Measurements from ENCODE around the gene STRBP.

STRBP gene

GRCh38 chr9:123149067-123149466 lies 119.3 kb downstream of the STRBP start:
- no peak overlapping the region for H4K8ac ChIP-seq (ENCODE audit: low read depth, low read length)
- H2BK5ac ChIP-seq (ENCODE audit: low read length): no peak overlapping the region
- no peaks in the 10 kb centered on the region for H3K79me2 ChIP-seq (ENCODE audit: control insufficient read depth, insufficient read depth, low read length)
- H3K36me3 ChIP-seq (ENCODE audit: control insufficient read depth, insufficient read depth, low read length): no peaks in the 10 kb centered on the region
- no peak overlapping the region for H2AK5ac ChIP-seq (ENCODE audit: low read length)
- no peak overlapping the region for H2BK15ac ChIP-seq (replicated peaks; ENCODE audit: low read depth)
- no peak overlapping the region for H3K27ac ChIP-seq (ENCODE audit: low read depth, low read length)
- H3K9ac ChIP-seq (ENCODE audit: low read length): no peak overlapping the region
- no CpG with 5 or more reads among the region's 1 CpG for WGBS (ENCODE audit: extremely low coverage, insufficient coverage, low lambda C conversion rate)
- H3K79me1 ChIP-seq (ENCODE audit: low read length): no peaks in the 10 kb centered on the region
- H4K5ac ChIP-seq (ENCODE audit: low read length): no peak overlapping the region
- no peak overlapping the region for H3K18ac ChIP-seq (ENCODE audit: low read length)
- H3K4me3 ChIP-seq (ENCODE audit: low read length): no peak overlapping the region
- no peak overlapping the region for H3K23ac ChIP-seq (ENCODE audit: low read length)
- H2BK120ac ChIP-seq (ENCODE audit: low read depth, low read length): no peak overlapping the region
- no peak overlapping the region for H3K56ac ChIP-seq (ENCODE audit: low read length)
- no peak overlapping the region for H3K4ac ChIP-seq (ENCODE audit: low read depth, low read length)
- no peak for DNase-seq
- H3K4me2 ChIP-seq (ENCODE audit: low read length): no peak overlapping the region
- no peaks in the 10 kb centered on the region for H3K4me1 ChIP-seq (ENCODE audit: control insufficient read depth, low read depth, low read length)
- no peaks in the 10 kb centered on the region for H3K27me3 ChIP-seq (ENCODE audit: insufficient read depth, low read length, poor library complexity)

- H2AK5ac ChIP-seq (ENCODE audit: low read length): no peak overlapping the region
- H4K8ac ChIP-seq (ENCODE audit: low read depth, low read length): no peak overlapping the region
- H3K79me1 ChIP-seq (ENCODE audit: low read length): no peaks in the 10 kb centered on the region
- H3K4me2 ChIP-seq (ENCODE audit: low read length): no peak overlapping the region
- H3K18ac ChIP-seq (ENCODE audit: low read length): no peak overlapping the region
- H2BK15ac ChIP-seq (replicated peaks; ENCODE audit: low read depth): no peak overlapping the region
- no peaks in the 10 kb centered on the region for H3K27me3 ChIP-seq (ENCODE audit: insufficient read depth, low read length, poor library complexity)
- no CpG with 5 or more reads among the region's 2 CpGs for WGBS (ENCODE audit: extremely low coverage, insufficient coverage, low lambda C conversion rate)
- no peaks in the 10 kb centered on the region for H3K79me2 ChIP-seq (ENCODE audit: control insufficient read depth, insufficient read depth, low read length)
- no peak overlapping the region for H3K27ac ChIP-seq (ENCODE audit: low read depth, low read length)
- DNase-seq: no peak
- H3K23ac ChIP-seq (ENCODE audit: low read length): no peak overlapping the region
- no peaks in the 10 kb centered on the region for H3K4me1 ChIP-seq (ENCODE audit: control insufficient read depth, low read depth, low read length)
- H4K5ac ChIP-seq (ENCODE audit: low read length): no peak overlapping the region
- H3K4ac ChIP-seq (ENCODE audit: low read depth, low read length): no peak overlapping the region
- H2BK120ac ChIP-seq (ENCODE audit: low read depth, low read length): no peak overlapping the region
- no peaks in the 10 kb centered on the region for H3K36me3 ChIP-seq (ENCODE audit: control insufficient read depth, insufficient read depth, low read length)
- no peak overlapping the region for H3K56ac ChIP-seq (ENCODE audit: low read length)
- no peak overlapping the region for H2BK5ac ChIP-seq (ENCODE audit: low read length)
- H3K9ac ChIP-seq (ENCODE audit: low read length): no peak overlapping the region
- H3K4me3 ChIP-seq (ENCODE audit: low read length): no peak overlapping the region
Measured at GRCh38 chr9:123138163-123138562, 130.2 kb downstream of the STRBP start.

- Histone ChIP-seq H3K9ac (ENCODE audit: low read length) (no peak overlapping the region), H3K4me2 (ENCODE audit: low read length) (no peak overlapping the region), H3K56ac (ENCODE audit: low read length) (no peak overlapping the region), H2BK120ac (ENCODE audit: low read depth, low read length) (no peak overlapping the region), H3K27me3 (ENCODE audit: insufficient read depth, low read length, poor library complexity) (no peaks in the 10 kb centered on the region), H3K23ac (ENCODE audit: low read length) (no peak overlapping the region), H2BK5ac (ENCODE audit: low read length) (no peak overlapping the region), H2BK15ac (replicated peaks; ENCODE audit: low read depth) (no peak overlapping the region), H2AK5ac (ENCODE audit: low read length) (no peak overlapping the region), H3K79me1 (ENCODE audit: low read length) (no peaks in the 10 kb centered on the region), H3K79me2 (ENCODE audit: control insufficient read depth, insufficient read depth, low read length) (no peaks in the 10 kb centered on the region), H3K4me3 (ENCODE audit: low read length) (no peak overlapping the region), H3K4me1 (ENCODE audit: control insufficient read depth, low read depth, low read length) (no peaks in the 10 kb centered on the region), H3K36me3 (ENCODE audit: control insufficient read depth, insufficient read depth, low read length) (no peaks in the 10 kb centered on the region), H3K18ac (ENCODE audit: low read length) (no peak overlapping the region), H3K4ac (ENCODE audit: low read depth, low read length) (no peak overlapping the region), H3K27ac (ENCODE audit: low read depth, low read length) (no peak overlapping the region), H4K8ac (ENCODE audit: low read depth, low read length) (no peak overlapping the region), H4K5ac (ENCODE audit: low read length) (no peak overlapping the region)
- DNase-seq: no peak
- no CpG with 5 or more reads among the region's 5 CpGs for WGBS (ENCODE audit: extremely low coverage, insufficient coverage, low lambda C conversion rate)
Measured at GRCh38 chr9:123135430-123135829, 133.0 kb downstream of the STRBP start.

GRCh38 chr9:123132696-123133095 lies 135.7 kb downstream of the STRBP start:
- H3K27me3 ChIP-seq (ENCODE audit: insufficient read depth, low read length, poor library complexity): no peaks in the 10 kb centered on the region
- H3K79me2 ChIP-seq (ENCODE audit: control insufficient read depth, insufficient read depth, low read length): no peaks in the 10 kb centered on the region
- H3K79me1 ChIP-seq (ENCODE audit: low read length): no peaks in the 10 kb centered on the region
- no peak overlapping the region for H3K4ac ChIP-seq (ENCODE audit: low read depth, low read length)
- no peak overlapping the region for H4K5ac ChIP-seq (ENCODE audit: low read length)
- DNase-seq: no peak
- H3K36me3 ChIP-seq (ENCODE audit: control insufficient read depth, insufficient read depth, low read length): no peaks in the 10 kb centered on the region
- H3K9ac ChIP-seq (ENCODE audit: low read length): no peak overlapping the region
- no CpG with 5 or more reads among the region's 6 CpGs for WGBS (ENCODE audit: extremely low coverage, insufficient coverage, low lambda C conversion rate)
- no peak overlapping the region for H2BK15ac ChIP-seq (replicated peaks; ENCODE audit: low read depth)
- H2AK5ac ChIP-seq (ENCODE audit: low read length): no peak overlapping the region
- no peak overlapping the region for H2BK5ac ChIP-seq (ENCODE audit: low read length)
- H3K27ac ChIP-seq (ENCODE audit: low read depth, low read length): no peak overlapping the region
- no peak overlapping the region for H3K4me3 ChIP-seq (ENCODE audit: low read length)
- no peak overlapping the region for H2BK120ac ChIP-seq (ENCODE audit: low read depth, low read length)
- no peak overlapping the region for H3K23ac ChIP-seq (ENCODE audit: low read length)
- no peak overlapping the region for H3K56ac ChIP-seq (ENCODE audit: low read length)
- H3K4me1 ChIP-seq (ENCODE audit: control insufficient read depth, low read depth, low read length): no peaks in the 10 kb centered on the region
- no peak overlapping the region for H4K8ac ChIP-seq (ENCODE audit: low read depth, low read length)
- no peak overlapping the region for H3K18ac ChIP-seq (ENCODE audit: low read length)
- no peak overlapping the region for H3K4me2 ChIP-seq (ENCODE audit: low read length)

GRCh38 chr9:123131993-123132392 lies 136.4 kb downstream of the STRBP start:
- H2BK120ac ChIP-seq (ENCODE audit: low read depth, low read length): no peak overlapping the region
- no peaks in the 10 kb centered on the region for H3K27me3 ChIP-seq (ENCODE audit: insufficient read depth, low read length, poor library complexity)
- no peak overlapping the region for H3K9ac ChIP-seq (ENCODE audit: low read length)
- no peak overlapping the region for H3K56ac ChIP-seq (ENCODE audit: low read length)
- no peak overlapping the region for H3K23ac ChIP-seq (ENCODE audit: low read length)
- H3K36me3 ChIP-seq (ENCODE audit: control insufficient read depth, insufficient read depth, low read length): no peaks in the 10 kb centered on the region
- H3K4me3 ChIP-seq (ENCODE audit: low read length): no peak overlapping the region
- no peak overlapping the region for H2BK15ac ChIP-seq (replicated peaks; ENCODE audit: low read depth)
- H3K4ac ChIP-seq (ENCODE audit: low read depth, low read length): no peak overlapping the region
- H3K79me1 ChIP-seq (ENCODE audit: low read length): no peaks in the 10 kb centered on the region
- H3K79me2 ChIP-seq (ENCODE audit: control insufficient read depth, insufficient read depth, low read length): no peaks in the 10 kb centered on the region
- H3K18ac ChIP-seq (ENCODE audit: low read length): no peak overlapping the region
- no peak overlapping the region for H3K27ac ChIP-seq (ENCODE audit: low read depth, low read length)
- DNase-seq: no peak
- H3K4me1 ChIP-seq (ENCODE audit: control insufficient read depth, low read depth, low read length): no peaks in the 10 kb centered on the region
- H4K5ac ChIP-seq (ENCODE audit: low read length): no peak overlapping the region
- H4K8ac ChIP-seq (ENCODE audit: low read depth, low read length): no peak overlapping the region
- no peak overlapping the region for H2BK5ac ChIP-seq (ENCODE audit: low read length)
- no peak overlapping the region for H3K4me2 ChIP-seq (ENCODE audit: low read length)
- H2AK5ac ChIP-seq (ENCODE audit: low read length): no peak overlapping the region

- H3K4me1 ChIP-seq (ENCODE audit: control insufficient read depth, low read depth, low read length): no peaks in the 10 kb centered on the region
- no peak overlapping the region for H4K8ac ChIP-seq (ENCODE audit: low read depth, low read length)
- H3K9ac ChIP-seq (ENCODE audit: low read length): no peak overlapping the region
- H2BK120ac ChIP-seq (ENCODE audit: low read depth, low read length): no peak overlapping the region
- no peak overlapping the region for H2AK5ac ChIP-seq (ENCODE audit: low read length)
- H2BK15ac ChIP-seq (replicated peaks; ENCODE audit: low read depth): no peak overlapping the region
- no peak overlapping the region for H3K27ac ChIP-seq (ENCODE audit: low read depth, low read length)
- no peak overlapping the region for H3K4ac ChIP-seq (ENCODE audit: low read depth, low read length)
- no peaks in the 10 kb centered on the region for H3K79me2 ChIP-seq (ENCODE audit: control insufficient read depth, insufficient read depth, low read length)
- H3K18ac ChIP-seq (ENCODE audit: low read length): no peak overlapping the region
- H3K56ac ChIP-seq (ENCODE audit: low read length): no peak overlapping the region
- H3K36me3 ChIP-seq (ENCODE audit: control insufficient read depth, insufficient read depth, low read length): no peaks in the 10 kb centered on the region
- H3K4me3 ChIP-seq (ENCODE audit: low read length): no peak overlapping the region
- no peak overlapping the region for H4K5ac ChIP-seq (ENCODE audit: low read length)
- H3K79me1 ChIP-seq (ENCODE audit: low read length): no peaks in the 10 kb centered on the region
- H2BK5ac ChIP-seq (ENCODE audit: low read length): no peak overlapping the region
- no peak overlapping the region for H3K4me2 ChIP-seq (ENCODE audit: low read length)
- H3K27me3 ChIP-seq (ENCODE audit: insufficient read depth, low read length, poor library complexity): no peaks in the 10 kb centered on the region
- WGBS (ENCODE audit: extremely low coverage, insufficient coverage, low lambda C conversion rate): no CpG with 5 or more reads among the region's 1 CpG
- H3K23ac ChIP-seq (ENCODE audit: low read length): no peak overlapping the region
- peak; percentile 78 for DNase-seq
Measured at GRCh38 chr9:123131258-123131657, 137.1 kb downstream of the STRBP start.

Data from mesendoderm (in vitro differentiated cells).